WTC11 (cell line): ENCODE results near the gene CCDC60. TPM values are rescaled to one million over a fixed set of nuclear protein-coding genes. Genes with fewer than 3 reads are reported as not detected.

Source experiments
- ATAC-seq: fragments of 200-7000 bp; cut with Tn5 transposase; 2 replicates; pipeline ENCODE4 v1.10.0; 2021; ENCODE audit warnings: mild to moderate bottlenecking, moderate library complexity
- CTCF ChIA-PET: fragments of 300-600 bp; sonication (Branson Sonifier 250); formaldehyde crosslinking; loops from one replicate; lab custom pipeline; 2021; ENCODE audit warnings: antibody characterized with exemption; lab: Charles Lee
- POLR2A ChIA-PET: fragments of 350-600 bp; sonication (Branson Sonifier 250); formaldehyde crosslinking; loops from one replicate; lab custom pipeline; 2021; ENCODE audit warnings: antibody characterized with exemption; lab: Charles Lee
- DNase-seq: peaks from one replicate; pipeline ENCODE4 v3.0.0; 2021; ENCODE audit warnings: low spot score
- H3K27ac Mint-ChIP-seq: 2 replicates; pipeline ENCODE4 v1.8.0; 2021; ENCODE audit warnings: mixed read lengths
- H3K27me3 Mint-ChIP-seq: 2 replicates; pipeline ENCODE4 v1.8.0; 2021; ENCODE audit warnings: low read depth, mild to moderate bottlenecking, moderate library complexity, mixed read lengths
- H3K36me3 Mint-ChIP-seq: 2 replicates; pipeline ENCODE4 v1.8.0; 2021; ENCODE audit warnings: mixed read lengths
- H3K4me1 Mint-ChIP-seq: 2 replicates; pipeline ENCODE4 v1.8.0; 2022; ENCODE audit warnings: mixed read lengths
- H3K4me3 Mint-ChIP-seq: 2 replicates; pipeline ENCODE4 v1.8.0; 2021; ENCODE audit warnings: mild to moderate bottlenecking, moderate library complexity, mixed read lengths
- H3K9me3 Mint-ChIP-seq: 2 replicates; pipeline ENCODE4 v1.8.0; 2021; ENCODE audit warnings: mixed read lengths
- AR ChIP-seq: fragments of 250-450 bp; sonication (Bioruptor Pico); IDR thresholded peaks from 2 replicates; pipeline ENCODE4 v1.9.0; 2021; ENCODE audit warnings: mild to moderate bottlenecking
- ATF1 ChIP-seq: sonication (generic); formaldehyde crosslinking; IDR thresholded peaks from 2 replicates; pipeline ENCODE4 v1.8.1; 2023; ENCODE audit warnings: mild to moderate bottlenecking, moderate library complexity, missing genetic modification reagents
- ETV6 ChIP-seq: sonication (generic); formaldehyde crosslinking; IDR thresholded peaks from 2 replicates; pipeline ENCODE4 v1.8.1; 2022; ENCODE audit warnings: mild to moderate bottlenecking, missing genetic modification reagents
- GRHL2 ChIP-seq: fragments of 250-450 bp; sonication (Bioruptor Pico); IDR thresholded peaks from 2 replicates; pipeline ENCODE4 v1.8.0; 2022; ENCODE audit warnings: mild to moderate bottlenecking, moderate library complexity; ENCODE audit not compliant: insufficient replicate concordance, severe bottlenecking
- HMGXB4 ChIP-seq: sonication (generic); formaldehyde crosslinking; IDR thresholded peaks from 2 replicates; pipeline ENCODE4 v1.8.1; 2023; ENCODE audit warnings: mild to moderate bottlenecking, moderate library complexity, missing genetic modification reagents
- IRF1 ChIP-seq: sonication (generic); formaldehyde crosslinking; IDR thresholded peaks from 2 replicates; pipeline ENCODE4 v1.8.0; 2023; ENCODE audit warnings: missing genetic modification reagents
- JUN ChIP-seq: sonication (generic); formaldehyde crosslinking; IDR thresholded peaks from 2 replicates; pipeline ENCODE4 v1.8.0; 2023; ENCODE audit warnings: mild to moderate bottlenecking, missing genetic modification reagents
- MYBL2 ChIP-seq: sonication (generic); formaldehyde crosslinking; IDR thresholded peaks from 2 replicates; pipeline ENCODE4 v1.8.1; 2023; ENCODE audit warnings: mild to moderate bottlenecking, moderate library complexity, missing genetic modification reagents
- NR2C2 ChIP-seq: sonication (generic); formaldehyde crosslinking; IDR thresholded peaks from 2 replicates; pipeline ENCODE4 v1.8.0; 2022; ENCODE audit warnings: mild to moderate bottlenecking, missing genetic modification reagents
- TEAD4 ChIP-seq: sonication (generic); formaldehyde crosslinking; IDR thresholded peaks from 2 replicates; pipeline ENCODE4 v1.8.0; 2022; ENCODE audit warnings: mild to moderate bottlenecking, missing genetic modification reagents
- TP53 ChIP-seq: sonication (generic); formaldehyde crosslinking; IDR thresholded peaks from 2 replicates; pipeline ENCODE4 v1.8.1; 2023; ENCODE audit warnings: mild to moderate bottlenecking, missing genetic modification reagents
- USF2 ChIP-seq: sonication (generic); formaldehyde crosslinking; IDR thresholded peaks from 2 replicates; pipeline ENCODE4 v1.8.1; 2023; ENCODE audit warnings: mild to moderate bottlenecking, missing genetic modification reagents, moderate library complexity
- ZMAT4 ChIP-seq: fragments of 250-450 bp; sonication (Bioruptor Pico); IDR thresholded peaks from 2 replicates; pipeline ENCODE4 v1.9.0; 2021; ENCODE audit warnings: mild to moderate bottlenecking
- ZNF416 ChIP-seq: fragments of 250-450 bp; sonication (Bioruptor Pico); IDR thresholded peaks from 2 replicates; pipeline ENCODE4 v1.9.0; 2021; ENCODE audit warnings: mild to moderate bottlenecking, inconsistent platforms
- total RNA-seq: library from RNA; stranded (reverse); gene quantifications from 3 replicates; pipeline ENCODE4 v1.2.3, GENCODE V29; 2021

CCDC60 gene
- total RNA-seq, 1 experiment from 2014 or later: 1.1 TPM

- peaks cover 4% of the 10 kb centered on the region; the same call in 1 of the 2 replicates for H3K9me3 Mint-ChIP-seq
- no peak for ATAC-seq
- H3K27me3 Mint-ChIP-seq: no peaks in the 10 kb centered on the region
- ChIA-PET CTCF (interaction anchor here (1.4 kb wide), 1 partner anchor 19 kb away, joined by 4 read pairs; no protein-coding TSS in a partner anchor), POLR2A (no interaction called here)
- H3K27ac Mint-ChIP-seq: no peak overlapping the region
- no peaks in the 10 kb centered on the region for H3K36me3 Mint-ChIP-seq
- H3K4me3 Mint-ChIP-seq: no peak overlapping the region
- TF ChIP-seq MYBL2 (no peak), USF2 (CRISPR knock-in tag) (peak; percentile 65), GRHL2 (CRISPR knock-in tag) (no peak), TP53 (CRISPR knock-in tag) (no peak), NR2C2 (no peak), JUN (no peak)
- H3K4me1 Mint-ChIP-seq: peaks cover 7% of the 10 kb centered on the region
- DNase-seq: no peak
Observed at GRCh38 chr12:119425623-119426022, 91.1 kb downstream of the CCDC60 start.

GRCh38 chr12:119431151-119431550, 96.6 kb downstream of the CCDC60 start:
- peaks cover 10% of the 10 kb centered on the region for H3K4me1 Mint-ChIP-seq

More at GRCh38 chr12:119431151-119431550, 96.6 kb downstream of the CCDC60 start:
- TF ChIP-seq TEAD4 (CRISPR knock-in tag): no peak
- TF ChIP-seq ATF1 (CRISPR knock-in tag): no peak
- TF ChIP-seq HMGXB4: no peak
- TF ChIP-seq ETV6: no peak
- TF ChIP-seq IRF1 (CRISPR knock-in tag): no peak
- no peak for TF ChIP-seq ZNF416 (CRISPR knock-in tag)
- no peak for TF ChIP-seq AR (CRISPR knock-in tag)
- TF ChIP-seq ZMAT4 (CRISPR knock-in tag): no peak
- no peak overlapping the region for H3K27ac Mint-ChIP-seq
- H3K27me3 Mint-ChIP-seq: no peaks in the 10 kb centered on the region; the same call in 1 of the 2 replicates
- POLR2A ChIA-PET: no interaction called here
- 0 out of 2 replicates have a peak, but pooled peaks cover 3% of the 10 kb centered on the region for H3K36me3 Mint-ChIP-seq
- CTCF ChIA-PET: interaction anchor here (0.6 to 6.6 kb wide), 2 partner anchors 13 to 217 kb away, joined by 3 to 39 read pairs; no protein-coding TSS in a partner anchor
- H3K4me3 Mint-ChIP-seq: no peak overlapping the region
- H3K9me3 Mint-ChIP-seq: peaks cover 16% of the 10 kb centered on the region
- DNase-seq (no peak), ATAC-seq (no peak)
